NT2/D1 (cell line): Measurements from ENCODE around the gene CCDC154.

Source experiments
- SUZ12 ChIP-seq: IDR thresholded peaks from 2 replicates; pipeline ENCODE4 v1.6.1; 2011; ENCODE audit not compliant: insufficient read length, insufficient read depth; ENCODE audit errors: extremely low read depth
- YY1 ChIP-seq: IDR thresholded peaks from 2 replicates; pipeline ENCODE4 v1.6.1; 2011; ENCODE audit not compliant: insufficient read length, insufficient read depth
- ZNF274 ChIP-seq: IDR thresholded peaks from 2 replicates; pipeline ENCODE4 v1.6.1; 2011; ENCODE audit warnings: mild to moderate bottlenecking, low read depth, low read length

- no peak for TF ChIP-seq ZNF274
- no peak for TF ChIP-seq YY1
- TF ChIP-seq SUZ12, result no peak
These were observed 45.4 kb downstream of the CCDC154 start for GRCh38 chr16:1398826-1399581.
